Pancreas (tissue), 10 donors: ENCODE data around the gene LRRC18. TPM values are rescaled to one million over a fixed set of nuclear protein-coding genes. Genes with fewer than 3 reads are reported as not detected.

Experiments
- ATAC-seq, 4 donors: fragments of 200-7000 bp; cut with Tn5 transposase; one replicate each; pipeline versions ENCODE4 v1.8.0 to v1.9.1; 2020; ENCODE audit warnings: mild to moderate bottlenecking in 4 of 4, moderate library complexity in 4 of 4
- DNase-seq, 6 donors: peaks; one replicate each; pipeline ENCODE4 v3.0.0-alpha.2; 2020
- FAIRE-seq: peaks from 2 replicates; lab custom pipeline; 2012; peaks lifted over from hg19 to GRCh38; lab: Jason Lieb, UNC
- H3K27ac ChIP-seq, 4 donors: fragments of 200-600 bp; sonication (generic); 1 replicate in 3 of 4; 2 replicates in 1 of 4; pipeline versions ENCODE4 v1.5.0 to v1.8.0; 2020
- H3K27me3 ChIP-seq, 4 donors: fragments of 200-600 bp; one replicate each; pipeline ENCODE4 v1.8.0; 2021
- H3K36me3 ChIP-seq, 3 donors: fragments of 200-600 bp; sonication (generic) in 1 of 3; one replicate each; pipeline versions ENCODE4 v1.5.0 to v1.8.0; 2020 to 2021
- H3K4me1 ChIP-seq, 3 donors: fragments of 200-600 bp; one replicate each; pipeline ENCODE4 v1.8.0; 2021
- H3K4me3 ChIP-seq, 4 donors: fragments of 200-600 bp; sonication (generic) in 2 of 4; one replicate each; pipeline versions ENCODE4 v1.5.0 to v1.8.0; 2020 to 2021
- H3K9me3 ChIP-seq, 4 donors: fragments of 200-600 bp; one replicate each; pipeline ENCODE4 v1.8.0; 2021
- CTCF ChIP-seq, 4 donors: fragments of 200-600 bp; sonication (generic) in 3 of 4; IDR thresholded peaks; one replicate each; pipeline versions ENCODE4 v1.5.0 to v1.8.0; 2021; ENCODE audit warnings: antibody characterized with exemption in 4 of 4
- WGBS, 2 donors: extraction: QIAGEN DNeasy Blood & Tissue Kit; methylation state at CpG; one replicate each; pipeline ENCODE4 v1.1.7; 2013; 5-methylcytosine and 5-hydroxymethylcytosine counted together
- intact Hi-C, 3 donors: fragments of 100-400 bp; cut with DNase I; formaldehyde crosslinking; loops; one replicate each; pipeline versions ENCODE4 v1.11.1 to v1.14.2; 2022
- polyA plus RNA-seq, 2 donors: library from polyadenylated mRNA; stranded (reverse); fragments of 200-250 nt; gene quantifications; one replicate each; pipeline ENCODE4 v1.2.3, GENCODE V29; 2013
- total RNA-seq, 6 donors: library from RNA; stranded (reverse); fragmentation: NEBNext Ultra II Directional in 4 of 6; extraction: Animal tissue kit (Norgen Biotek cat#: 25700) in 4 of 6; gene quantifications; one replicate each; pipeline versions ENCODE4 v1.2.1 to v1.2.4, GENCODE V29; 2021 to 2023
- donor health status: healthy with polysubstance abuse.
- donor health status: DM: no; HTN: no; CAD: no; lungs with moderate emphysema.
- donor health status: DM: no; HTN: no; CAD: no.
- donor health status: control.
- donor health status: control.
- donor health status: Bipolar disorder and iron deficiency.
- donor health status: DM: yes; HTN: yes; CAD: no.
- donor health status: DM: no; HTN: no; CAD: no.
- donor health status: DM: no; HTN: no; CAD: no.
- donor health status: DM: yes; HTN: yes; CAD: no.

LRRC18 gene
- total and polyA plus RNA-seq, 8 donors = not detected

- no peak overlapping the region for H3K27ac ChIP-seq
- 81 to 84% methylated on average over 11 of the region's 11 CpGs for WGBS, 2 donors
- no peak for ATAC-seq
Observed at GRCh38 chr10:48890888-48891850, 48.5 kb downstream of the LRRC18 start.

GRCh38 chr10:48887982-48888381 is 51.7 kb downstream of the LRRC18 start:
- no peak overlapping the region for H3K27ac ChIP-seq
- H3K4me1 ChIP-seq = no peaks in the 10 kb centered on the region
- H3K36me3 ChIP-seq = no peaks in the 10 kb centered on the region
- no peak for TF ChIP-seq CTCF (IDR thresholded peaks at IDR 0.05)
- ATAC-seq (no peak), DNase-seq (no peak), FAIRE-seq (no peak)
- no peaks in the 10 kb centered on the region for H3K27me3 ChIP-seq
- WGBS, 2 donors = 65 to 78% methylated on average over 1 of the region's 1 CpG
- H3K9me3 ChIP-seq = no peaks in the 10 kb centered on the region
- H3K4me3 ChIP-seq = no peak overlapping the region
- intact Hi-C loops = no loop called here

More at GRCh38 chr10:48890888-48891850, 48.5 kb downstream of the LRRC18 start:
- TF ChIP-seq CTCF (IDR thresholded peaks at IDR 0.05) = no peak
- intact Hi-C loops = no loop called here
- Histone ChIP-seq H3K27me3 (no peaks in the 10 kb centered on the region), H3K4me1 (no peaks in the 10 kb centered on the region), H3K9me3 (no peaks in the 10 kb centered on the region), H3K4me3 (no peak overlapping the region), H3K36me3 (no peaks in the 10 kb centered on the region)
- DNase-seq = no peak
- FAIRE-seq = no peak

GRCh38 chr10:48885376-48885775 is 54.3 kb downstream of the LRRC18 start:
- no peak overlapping the region for H3K4me3 ChIP-seq
- no peaks in the 10 kb centered on the region for H3K4me1 ChIP-seq
- FAIRE-seq (no peak), ATAC-seq (no peak), DNase-seq (no peak)
- no peaks in the 10 kb centered on the region for H3K36me3 ChIP-seq
- TF ChIP-seq CTCF (IDR thresholded peaks at IDR 0.05) = no peak
- H3K27me3 ChIP-seq = no peaks in the 10 kb centered on the region
- no peak overlapping the region for H3K27ac ChIP-seq
- WGBS, 2 donors = 43 to 51% methylated on average over 2 of the region's 2 CpGs
- H3K9me3 ChIP-seq = no peaks in the 10 kb centered on the region
- intact Hi-C loops = no loop called here

GRCh38 chr10:48884179-48885045 is 55.2 kb downstream of the LRRC18 start:
- no peak for ATAC-seq
- no peak for DNase-seq
- no peaks in the 10 kb centered on the region for H3K4me1 ChIP-seq
- H3K27me3 ChIP-seq = no peaks in the 10 kb centered on the region
- FAIRE-seq = no peak
- H3K36me3 ChIP-seq = no peaks in the 10 kb centered on the region
- H3K9me3 ChIP-seq = no peaks in the 10 kb centered on the region
- intact Hi-C loops = no loop called here
- H3K4me3 ChIP-seq = no peak overlapping the region
- no peak overlapping the region for H3K27ac ChIP-seq
- TF ChIP-seq CTCF (IDR thresholded peaks at IDR 0.05) = no peak
- 68 to 69% methylated on average over 9 of the region's 9 CpGs for WGBS, 2 donors
